Choroid plexus epithelial cell (primary cell): ENCODE results near the gene KIAA1191.

Source experiments
- DNase-seq: peaks from one replicate; pipeline ENCODE4 v3.0.0-alpha.2; 2010; ENCODE audit warnings: low read depth
- H3K4me3 ChIP-seq: 2 replicates; pipeline ENCODE4 v1.5.1; 2011; ENCODE audit warnings: low read depth, mild to moderate bottlenecking, control low read depth, low read length, moderate library complexity
- CTCF ChIP-seq: conservative IDR thresholded peaks from 2 replicates; pipeline ENCODE4 v1.5.1; 2011; ENCODE audit warnings: low read depth, mild to moderate bottlenecking, control low read depth, inconsistent platforms, low read length, moderate library complexity

KIAA1191 gene

DNA sequence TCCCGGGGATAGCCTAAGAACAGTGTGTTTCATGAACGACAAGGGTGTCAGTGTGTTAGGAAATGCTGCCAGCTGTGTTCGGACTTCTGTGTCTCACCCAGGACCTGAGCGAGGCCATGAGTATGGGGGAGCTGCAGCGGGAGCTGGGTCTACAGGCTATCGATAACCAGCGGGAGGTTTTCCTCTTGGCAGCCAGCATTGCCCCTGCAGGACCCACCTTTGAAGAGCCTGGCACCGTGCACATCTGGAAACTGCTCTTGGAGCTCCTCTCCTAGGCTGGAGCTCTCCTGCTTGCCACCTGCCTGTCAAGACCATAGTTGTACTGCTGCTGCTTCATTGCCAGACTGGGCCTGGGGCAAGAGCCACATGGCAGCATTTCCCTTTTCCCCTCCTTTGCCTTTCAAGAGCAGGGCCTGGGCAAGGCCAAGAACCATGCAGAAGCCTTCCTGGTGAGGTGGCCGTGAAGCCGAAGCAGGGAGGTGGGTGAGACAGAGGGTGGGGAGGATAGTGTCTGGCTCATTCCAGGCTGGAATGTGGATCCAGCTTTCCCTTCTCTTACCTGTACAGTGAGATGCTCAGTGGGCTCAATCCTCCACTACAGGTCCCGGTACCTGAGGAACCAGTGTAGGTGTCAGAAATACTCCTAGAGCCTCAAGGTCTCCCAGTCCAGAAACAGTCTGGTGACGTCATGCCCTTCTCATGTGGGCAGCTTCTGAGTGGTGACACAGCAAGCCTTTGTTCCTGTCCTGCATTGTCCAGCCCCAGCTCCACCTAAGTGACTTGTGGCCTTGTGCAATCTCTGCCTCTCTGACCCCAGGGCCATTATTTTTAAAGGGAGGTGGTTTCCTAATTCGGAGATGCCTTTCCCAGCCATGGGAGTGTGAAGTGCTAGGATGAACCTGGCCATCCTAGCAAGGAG lies 10.3 kb upstream of the KIAA1191 start:
- H3K4me3 ChIP-seq, result no peak overlapping the region
- no peak for TF ChIP-seq CTCF
- DNase-seq, result no peak

- TF ChIP-seq CTCF, result no peak
- no peak for DNase-seq
- H3K4me3 ChIP-seq, result no peak overlapping the region
Measured at GRCh38 chr5:176369934-176370711, 8.6 kb upstream of the KIAA1191 start.

DNA sequence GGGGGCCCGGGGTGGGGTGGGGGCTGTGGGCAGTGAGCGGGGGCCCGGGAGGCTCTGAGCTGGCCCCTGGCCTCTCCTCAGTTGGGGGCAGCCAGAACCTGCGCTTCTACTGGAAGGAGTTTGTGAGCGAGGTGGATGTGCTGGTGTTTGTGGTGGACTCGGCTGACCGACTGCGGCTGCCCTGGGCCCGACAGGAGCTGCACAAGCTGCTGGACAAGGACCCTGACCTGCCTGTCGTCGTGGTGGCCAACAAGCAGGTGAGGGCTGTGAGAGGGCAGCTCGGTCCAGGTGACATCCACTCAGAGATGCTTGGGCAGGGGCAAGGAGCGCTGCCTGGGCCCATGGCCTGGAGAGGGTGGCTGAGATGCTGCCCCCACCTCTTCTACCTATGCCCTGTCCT lies 7.2 kb upstream of the KIAA1191 start:
- no peak for DNase-seq
- no peak for TF ChIP-seq CTCF
- H3K4me3 ChIP-seq, result no peak overlapping the region

DNA sequence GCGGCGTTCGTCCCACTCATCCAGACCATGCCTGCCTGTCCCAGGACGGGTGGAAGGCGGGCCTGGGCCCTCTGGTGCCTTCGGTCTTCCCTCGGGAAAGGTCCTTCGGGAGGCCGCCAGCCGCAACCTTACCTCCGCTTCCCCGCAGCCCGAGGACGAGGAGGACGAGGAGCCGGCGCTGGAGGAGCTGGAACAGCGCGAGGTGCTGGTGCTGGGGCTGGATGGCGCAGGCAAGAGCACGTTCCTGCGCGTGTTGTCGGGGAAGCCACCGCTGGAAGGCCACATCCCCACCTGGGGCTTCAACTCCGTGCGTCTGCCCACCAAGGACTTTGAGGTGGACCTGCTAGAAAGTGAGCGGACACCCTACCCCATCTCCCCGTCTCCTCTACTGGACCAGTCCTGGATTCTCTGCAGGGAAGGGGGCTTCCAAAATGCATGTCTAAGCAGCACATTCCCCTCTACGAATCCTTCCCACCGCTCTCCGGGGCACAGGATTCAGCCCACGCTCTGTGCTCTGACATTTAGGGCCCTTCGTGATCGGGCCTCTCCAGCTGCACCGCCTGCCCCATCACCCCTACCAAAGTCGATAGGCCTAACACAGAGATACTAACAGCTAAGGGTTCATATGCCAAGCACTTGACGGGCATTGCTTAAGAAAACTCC lies 4.8 kb upstream of the KIAA1191 start:
- no peak for TF ChIP-seq CTCF
- peak overlapping the region; percentile 68 for H3K4me3 ChIP-seq

DNA sequence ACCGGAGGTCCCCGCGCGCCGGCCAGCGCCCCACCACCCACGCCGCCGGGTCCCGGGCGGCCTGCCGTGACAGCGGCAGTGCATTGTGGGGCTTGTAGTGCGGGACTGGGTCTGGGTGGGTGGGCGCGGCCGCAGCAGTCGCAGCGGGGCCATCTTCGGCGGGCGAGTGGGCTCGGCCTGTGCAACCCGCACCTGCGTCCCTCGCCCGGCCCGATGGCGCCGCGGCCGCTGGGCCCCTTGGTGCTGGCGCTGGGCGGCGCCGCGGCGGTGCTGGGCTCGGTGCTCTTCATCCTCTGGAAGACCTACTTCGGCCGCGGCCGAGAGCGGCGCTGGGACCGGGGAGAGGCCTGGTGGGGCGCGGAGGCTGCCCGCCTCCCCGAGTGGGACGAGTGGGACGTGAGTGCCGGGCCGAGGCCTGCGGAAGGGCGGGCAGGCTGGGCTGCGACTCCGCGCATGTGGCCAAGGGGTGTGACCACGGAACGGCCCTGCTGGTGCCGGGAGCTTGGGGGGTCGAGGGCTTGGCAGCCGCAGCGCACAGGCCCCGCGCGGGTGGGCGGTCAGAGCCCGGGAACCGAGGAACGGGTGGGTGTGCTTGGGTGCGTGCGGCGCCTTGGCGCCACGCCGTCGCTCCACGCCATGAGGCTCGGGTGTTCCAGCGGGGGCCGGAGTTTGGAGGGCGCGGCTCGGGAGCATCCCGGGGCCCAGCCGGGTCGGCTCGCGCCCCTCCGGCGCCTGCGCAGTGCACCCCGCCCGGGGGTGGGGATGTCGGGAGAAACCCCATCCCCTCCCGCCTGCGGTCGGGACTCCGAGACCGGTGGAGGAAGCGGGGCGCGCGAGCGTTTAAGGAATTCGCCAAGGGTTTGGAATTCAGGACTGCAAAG lies 4.0 kb upstream of the KIAA1191 start, which contains the start of gene ARL10:
TSS of gene ARL10 (plus strand) at position 137 of the 881 bp plus-strand sequence. CDS start at position 214, 77 bp downstream.
- peak within 1 kb of the TSS; percentile 68 for H3K4me3 ChIP-seq
- DNase-seq, result peak; percentile 33
- TF ChIP-seq CTCF, result no peak

More for the DNA sequence above, 4.8 kb upstream of the KIAA1191 start:
- peak; percentile 17 for DNase-seq

DNA sequence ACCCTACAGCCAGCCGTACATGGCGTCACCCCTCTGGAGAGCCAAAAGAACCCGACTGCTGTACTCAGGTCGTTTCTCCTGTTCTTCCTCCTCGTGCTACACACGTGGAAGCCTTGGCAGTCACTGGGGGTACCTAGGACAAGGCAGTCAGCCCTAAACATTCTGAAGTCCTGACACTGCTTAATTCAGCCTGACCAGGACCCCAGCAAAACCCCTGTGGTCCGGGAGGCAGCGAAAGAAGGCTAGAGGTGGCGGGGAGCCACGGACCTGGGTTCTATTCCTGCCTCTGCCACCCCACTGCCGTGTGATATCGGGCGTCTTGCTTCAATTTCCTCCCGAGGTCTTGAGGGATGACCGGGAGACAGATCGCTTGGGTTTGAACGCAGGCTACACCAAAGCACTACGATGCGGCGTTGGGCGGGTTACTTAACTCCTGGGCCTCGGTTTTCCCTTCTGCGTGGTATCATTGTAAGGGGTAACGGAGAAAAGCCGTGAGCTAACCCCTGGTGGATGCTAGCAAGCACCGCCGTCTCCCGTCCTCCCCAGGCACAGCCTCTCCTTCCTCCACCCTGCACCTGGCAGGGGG lies 3.3 kb upstream of the KIAA1191 start:
- peak overlapping the region; percentile 68 for H3K4me3 ChIP-seq
- peak; percentile 25 for DNase-seq
- TF ChIP-seq CTCF, result no peak
